Smooth muscle cell (in vitro differentiated cells): ENCODE data around the gene LSM7. TPM values are rescaled to one million over a fixed set of nuclear protein-coding genes. Genes with fewer than 3 reads are reported as not detected.

Source experiments
- DNase-seq: peaks from one replicate; lab custom pipeline; 2025; ENCODE audit not compliant: unreplicated experiment; lab: John Stamatoyannopoulos, UW
- H2AFZ ChIP-seq: fragments of 200-600 bp; sonication (generic); 2 replicates; pipeline ENCODE4 v1.6.0; 2016; ENCODE audit warnings: antibody characterized with exemption, low read depth, mild to moderate bottlenecking
- H3F3A ChIP-seq: fragments of 200-600 bp; sonication (generic); 2 replicates; pipeline ENCODE4 v1.6.0; 2017; ENCODE audit warnings: antibody characterized with exemption, low read depth
- H3K27ac ChIP-seq: fragments of 200-600 bp; sonication (generic); 2 replicates; pipeline ENCODE4 v1.5.1; 2016; ENCODE audit warnings: low read depth, mild to moderate bottlenecking
- H3K27me3 ChIP-seq: fragments of 200-600 bp; sonication (generic); 2 replicates; pipeline ENCODE4 v1.6.1; 2016; ENCODE audit warnings: low read depth, mild to moderate bottlenecking
- H3K36me3 ChIP-seq: fragments of 200-600 bp; sonication (generic); 2 replicates; pipeline ENCODE4 v1.5.1; 2016; ENCODE audit warnings: low read depth
- H3K4me1 ChIP-seq: fragments of 200-600 bp; sonication (generic); 2 replicates; pipeline ENCODE4 v1.5.1; 2016; ENCODE audit warnings: low read depth
- H3K4me2 ChIP-seq: fragments of 200-600 bp; sonication (generic); 2 replicates; pipeline ENCODE4 v1.6.0; 2016; ENCODE audit warnings: mild to moderate bottlenecking
- H3K4me3 ChIP-seq: fragments of 200-600 bp; sonication (generic); 2 replicates; pipeline ENCODE4 v1.5.1; 2016; ENCODE audit warnings: mild to moderate bottlenecking
- H3K79me2 ChIP-seq: fragments of 200-600 bp; sonication (generic); 2 replicates; pipeline ENCODE4 v1.6.0; 2016; ENCODE audit warnings: low read depth, mild to moderate bottlenecking
- H3K9ac ChIP-seq: fragments of 200-600 bp; sonication (generic); 2 replicates; pipeline ENCODE4 v1.6.0; 2016; ENCODE audit warnings: low read depth
- H3K9me3 ChIP-seq: fragments of 200-600 bp; sonication (generic); replicated peaks from 2 replicates; pipeline ENCODE4 v1.5.1; 2016; ENCODE audit warnings: low read depth
- H4K20me1 ChIP-seq: fragments of 200-600 bp; sonication (generic); 2 replicates; pipeline ENCODE4 v1.6.0; 2016; ENCODE audit warnings: low read depth
- WGBS: methylation state at CpG from one replicate; pipeline ENCODE4 v1.1.7; 2016; ENCODE audit warnings: low lambda C conversion rate; 5-methylcytosine and 5-hydroxymethylcytosine counted together
- polyA plus RNA-seq: library from polyadenylated mRNA; unstranded; fragments of >200 nt; fragmentation: Nextera tagmentation; extraction: Ambion mirVana; gene quantifications from 2 replicates; pipeline ENCODE4 v1.2.1, GENCODE V29; 2016
- total RNA-seq: library from RNA; depleted of rRNA; stranded (reverse); fragments of >200 nt; gene quantifications from 2 replicates; pipeline ENCODE4 v1.2.3, GENCODE V29; 2014
- TF ChIP-seq, protein P1 (sequence below): fragments of 200-600 bp; sonication (generic); IDR thresholded peaks from 2 replicates; pipeline ENCODE4 v1.5.1; 2017; ENCODE audit warnings: borderline replicate concordance, mild to moderate bottlenecking, antibody characterized with exemption; ENCODE audit not compliant: insufficient read depth, poor library complexity, severe bottlenecking

Gene LSM7
- total and polyA plus RNA-seq, 2 experiments from 2014 or later = 161 to 164 TPM

DNA sequence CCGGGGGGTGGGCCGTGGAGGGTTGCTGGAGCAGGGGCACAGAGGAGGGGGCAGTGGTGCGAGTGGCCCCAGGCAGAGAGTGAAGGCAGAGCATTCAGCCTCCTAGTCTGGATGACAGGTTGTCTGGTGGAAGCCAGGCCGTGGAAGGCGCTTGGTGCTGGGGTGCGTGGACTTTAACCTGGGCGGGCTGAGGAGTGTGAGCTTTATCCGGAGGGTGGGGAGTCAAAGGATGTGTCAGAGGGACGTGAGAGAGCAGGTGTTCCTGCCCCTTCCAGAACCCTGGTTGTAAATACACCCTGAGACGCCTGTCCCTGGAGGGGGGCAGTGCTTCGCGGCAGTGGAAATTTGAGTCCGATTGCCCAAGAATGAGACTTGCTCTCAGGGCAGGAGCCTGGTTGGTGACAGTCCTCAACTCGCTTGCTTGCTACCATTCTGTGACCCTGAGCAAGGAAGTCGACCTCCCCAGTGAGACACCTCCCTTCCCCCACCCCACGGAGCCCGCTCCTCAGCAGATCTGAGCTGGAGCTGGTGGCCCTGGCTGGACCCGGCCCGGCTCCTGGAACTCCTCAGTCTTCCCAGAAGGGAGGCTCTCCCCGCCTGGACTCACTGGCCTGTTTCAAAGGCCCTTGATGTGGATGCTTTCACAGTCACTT is 2.4 kb upstream of the LSM7 start:
- H2AFZ ChIP-seq = no peak overlapping the region
- peak overlapping the region; percentile 16 for H3K4me3 ChIP-seq
- no peak overlapping the region for H3K4me2 ChIP-seq
- no peaks in the 10 kb centered on the region for H3K27me3 ChIP-seq
- WGBS = 80% methylated on average over 18 of the region's 20 CpGs
- H3K9me3 ChIP-seq = no peaks in the 10 kb centered on the region
- H3K79me2 ChIP-seq = peaks cover 87% of the 10 kb centered on the region
- no peak overlapping the region for H3K27ac ChIP-seq
- H3K36me3 ChIP-seq = no peaks in the 10 kb centered on the region
- H3K9ac ChIP-seq = no peak overlapping the region
- H3K4me1 ChIP-seq = peaks cover 28% of the 10 kb centered on the region
- TF ChIP-seq, protein P1, sequence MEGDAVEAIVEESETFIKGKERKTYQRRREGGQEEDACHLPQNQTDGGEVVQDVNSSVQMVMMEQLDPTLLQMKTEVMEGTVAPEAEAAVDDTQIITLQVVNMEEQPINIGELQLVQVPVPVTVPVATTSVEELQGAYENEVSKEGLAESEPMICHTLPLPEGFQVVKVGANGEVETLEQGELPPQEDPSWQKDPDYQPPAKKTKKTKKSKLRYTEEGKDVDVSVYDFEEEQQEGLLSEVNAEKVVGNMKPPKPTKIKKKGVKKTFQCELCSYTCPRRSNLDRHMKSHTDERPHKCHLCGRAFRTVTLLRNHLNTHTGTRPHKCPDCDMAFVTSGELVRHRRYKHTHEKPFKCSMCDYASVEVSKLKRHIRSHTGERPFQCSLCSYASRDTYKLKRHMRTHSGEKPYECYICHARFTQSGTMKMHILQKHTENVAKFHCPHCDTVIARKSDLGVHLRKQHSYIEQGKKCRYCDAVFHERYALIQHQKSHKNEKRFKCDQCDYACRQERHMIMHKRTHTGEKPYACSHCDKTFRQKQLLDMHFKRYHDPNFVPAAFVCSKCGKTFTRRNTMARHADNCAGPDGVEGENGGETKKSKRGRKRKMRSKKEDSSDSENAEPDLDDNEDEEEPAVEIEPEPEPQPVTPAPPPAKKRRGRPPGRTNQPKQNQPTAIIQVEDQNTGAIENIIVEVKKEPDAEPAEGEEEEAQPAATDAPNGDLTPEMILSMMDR = no peak
- no peaks in the 10 kb centered on the region for H3F3A ChIP-seq
- H4K20me1 ChIP-seq = peaks cover 60% of the 10 kb centered on the region
- no peak for DNase-seq

DNA sequence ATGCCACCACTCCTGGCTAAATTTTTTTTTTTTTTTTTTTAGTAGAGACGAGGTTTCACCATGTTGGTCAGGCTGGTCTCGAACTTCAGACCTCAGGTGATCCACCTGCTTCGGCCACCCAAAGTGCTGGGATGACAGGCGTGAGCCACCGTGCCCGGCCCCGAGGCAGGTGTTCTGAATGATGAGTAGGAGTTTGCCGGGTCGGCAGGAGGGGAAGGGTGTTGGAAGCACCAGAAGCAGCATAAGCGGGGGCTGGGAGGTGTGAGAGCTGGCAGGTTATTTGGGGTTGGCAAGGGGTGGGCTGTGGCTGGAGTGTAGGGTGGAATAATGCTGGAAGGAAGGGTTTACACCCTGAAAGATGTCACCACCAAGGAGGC is 1.9 kb upstream of the LSM7 start:
- Histone ChIP-seq H3K4me1 (peaks cover 28% of the 10 kb centered on the region), H3K27me3 (no peaks in the 10 kb centered on the region), H2AFZ (no peak overlapping the region), H3K79me2 (peaks cover 85% of the 10 kb centered on the region), H3K4me2 (no peak overlapping the region), H3K4me3 (peak overlapping the region; percentile 97), H3K9ac (no peak overlapping the region), H3K9me3 (no peaks in the 10 kb centered on the region), H3K27ac (no peak overlapping the region), H4K20me1 (peaks cover 55% of the 10 kb centered on the region), H3F3A (no peaks in the 10 kb centered on the region), H3K36me3 (no peaks in the 10 kb centered on the region)
- DNase-seq = no peak
- TF ChIP-seq, protein P1 = no peak
- WGBS = 94% methylated on average over 10 of the region's 10 CpGs

DNA sequence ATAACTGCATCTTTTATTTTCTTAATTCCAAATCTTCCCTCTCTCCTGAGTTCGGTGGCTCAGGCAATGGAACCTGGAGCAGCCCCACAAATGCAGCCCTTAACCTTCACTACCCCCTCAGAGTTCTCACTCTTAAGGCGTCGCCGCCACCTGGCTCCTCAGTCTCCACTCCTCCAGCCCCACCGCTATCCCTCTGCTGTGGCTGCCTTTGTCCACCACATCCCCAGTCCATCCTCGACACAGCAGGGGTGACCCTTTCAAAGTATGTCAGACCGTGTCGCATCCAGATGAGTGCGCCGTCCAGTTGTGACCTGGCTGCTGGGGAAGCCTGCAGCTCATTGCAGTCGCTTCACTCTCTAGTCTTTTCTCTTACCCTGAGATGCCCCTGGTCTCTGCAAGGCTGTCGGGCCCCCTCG is 1.1 kb upstream of the LSM7 start:
- WGBS = 66% methylated on average over 13 of the region's 13 CpGs
- H3K27ac ChIP-seq = no peak overlapping the region

More for the DNA sequence above, 1.1 kb upstream of the LSM7 start:
- Histone ChIP-seq H3K4me3 (peak overlapping the region; percentile 97), H3K4me1 (peaks cover 28% of the 10 kb centered on the region), H3F3A (no peaks in the 10 kb centered on the region), H3K27me3 (no peaks in the 10 kb centered on the region), H2AFZ (no peak overlapping the region), H3K4me2 (peak overlapping the region; percentile 98), H3K79me2 (peaks cover 81% of the 10 kb centered on the region), H3K9me3 (no peaks in the 10 kb centered on the region), H4K20me1 (peaks cover 50% of the 10 kb centered on the region), H3K36me3 (no peaks in the 10 kb centered on the region), H3K9ac (peak overlapping the region; percentile 89)
- DNase-seq = no peak
- TF ChIP-seq, protein P1 = no peak
